OCI-LY7 (cell line): Measurements from ENCODE around the gene EEF1AKMT3. TPM values are rescaled to one million over a fixed set of nuclear protein-coding genes. Genes with fewer than 3 reads are reported as not detected.

Experiments
- BruUV-seq: library from RNA; stranded (reverse); fragments of 400-500 nt; replicated peaks from 2 replicates; lab custom pipeline; 2021; lab: Mats Ljungman, UMichigan
- CTCF ChIA-PET: fragments of 300-600 bp; sonication (Branson Sonifier 250); formaldehyde crosslinking; loops from one replicate; lab custom pipeline; 2022; ENCODE audit warnings: antibody characterized with exemption; ENCODE audit not compliant: unreplicated experiment; lab: Charles Lee
- POLR2A ChIA-PET: fragments of 300-600 bp; sonication (Branson Sonifier 250); formaldehyde crosslinking; loops from one replicate; lab custom pipeline; 2022; ENCODE audit warnings: antibody characterized with exemption; lab: Charles Lee
- DNase-seq: peaks from one replicate; pipeline ENCODE4 v3.0.0-alpha.2; 2015; ENCODE audit warnings: low spot score
- H2AFZ ChIP-seq: fragments of 200-600 bp; sonication (generic), shearing (Covaris generic); 2 replicates; pipeline ENCODE4 v1.6.1; 2014; ENCODE audit warnings: mild to moderate bottlenecking, antibody characterized with exemption, low read length, moderate library complexity
- H3K27ac ChIP-seq: fragments of 200-600 bp; sonication (generic); 2 replicates; pipeline ENCODE4 v1.5.1; 2014; ENCODE audit warnings: mixed run types, low read depth, mild to moderate bottlenecking, moderate library complexity, low read length, inconsistent platforms; ENCODE audit not compliant: poor library complexity, severe bottlenecking
- H3K36me3 ChIP-seq: fragments of 200-600 bp; sonication (generic); 2 replicates; pipeline ENCODE4 v1.6.1; 2014; ENCODE audit warnings: mild to moderate bottlenecking, antibody characterized with exemption, low read length, moderate library complexity, mixed read lengths; ENCODE audit not compliant: insufficient read depth
- H3K4me1 ChIP-seq: fragments of 200-600 bp; sonication (generic); 2 replicates; pipeline ENCODE4 v1.5.1; 2014; ENCODE audit warnings: mild to moderate bottlenecking, low read length; ENCODE audit not compliant: insufficient read depth, poor library complexity, severe bottlenecking
- H3K4me2 ChIP-seq: fragments of 200-600 bp; sonication (generic); 2 replicates; pipeline ENCODE4 v1.6.1; 2014; ENCODE audit warnings: mild to moderate bottlenecking, low read length
- H3K4me3 ChIP-seq: fragments of 200-600 bp; sonication (generic); 2 replicates; pipeline ENCODE4 v1.5.1; 2014; ENCODE audit warnings: mild to moderate bottlenecking, low read depth, low read length; ENCODE audit not compliant: poor library complexity, severe bottlenecking
- H3K79me2 ChIP-seq: fragments of 200-600 bp; sonication (generic); 2 replicates; pipeline ENCODE4 v1.6.1; 2016; ENCODE audit warnings: low read depth, mild to moderate bottlenecking, low read length, moderate library complexity, mixed read lengths; ENCODE audit not compliant: insufficient read depth
- H3K9me2 ChIP-seq: fragments of 200-600 bp; sonication (generic); 2 replicates; pipeline ENCODE4 v1.6.1; 2016; ENCODE audit warnings: mild to moderate bottlenecking, low read length, mixed read lengths; ENCODE audit not compliant: insufficient read depth
- H3K9me3 ChIP-seq: fragments of 200-600 bp; sonication (generic); 2 replicates; pipeline ENCODE4 v1.6.1; 2014; ENCODE audit warnings: mild to moderate bottlenecking, mixed run types, low read length, mixed read lengths
- H4K20me1 ChIP-seq: fragments of 200-600 bp; sonication (generic); 2 replicates; pipeline ENCODE4 v1.6.1; 2014; ENCODE audit warnings: mild to moderate bottlenecking, antibody characterized with exemption, low read length, moderate library complexity, mixed read lengths; ENCODE audit not compliant: insufficient read depth
- CTCF ChIP-seq: fragments of 200-600 bp; sonication (generic); conservative IDR thresholded peaks from 2 replicates; pipeline ENCODE4 v1.5.1; 2014; ENCODE audit warnings: mild to moderate bottlenecking, antibody characterized with exemption, low read length, moderate library complexity, mixed read lengths
- EZH2phosphoT487 ChIP-seq: fragments of 200-600 bp; sonication (generic); IDR thresholded peaks from 2 replicates; pipeline ENCODE4 v1.6.1; 2018; ENCODE audit warnings: low read depth, borderline replicate concordance, mild to moderate bottlenecking, mixed run types, antibody characterized with exemption, low read length, moderate library complexity, mixed read lengths
- intact Hi-C: fragments of 100-400 bp; cut with micrococcal nuclease; formaldehyde crosslinking; loops from one replicate; pipeline ENCODE4 v1.10.0; 2022; ENCODE audit not compliant: unreplicated experiment
- total RNA-seq, 2 experiments: library from RNA; depleted of rRNA in 1 of 2; stranded (reverse); fragments of >200 nt in 1 of 2; shearing (Covaris generic) in 1 of 2; gene quantifications; 2 replicates each; pipeline ENCODE4 v1.2.3, GENCODE V29; 2014 to 2022

The EEF1AKMT3 gene
- total RNA-seq, 2 experiments from 2014 or later: 3.4 to 6.3 TPM

GRCh38 chr12:57739914-57740538 is 32.4 kb upstream of the EEF1AKMT3 start:
- H3K36me3 ChIP-seq: peaks cover 1% of the 10 kb centered on the region; the same call in 1 of the 2 replicates
- no peaks in the 10 kb centered on the region for H3K9me3 ChIP-seq
- no peak for TF ChIP-seq CTCF
- no peak for TF ChIP-seq EZH2phosphoT487
- H4K20me1 ChIP-seq: no peaks in the 10 kb centered on the region
- H2AFZ ChIP-seq: no peak overlapping the region
- H3K9me2 ChIP-seq: no peaks in the 10 kb centered on the region
- peak overlapping the region; percentile 80 for H3K4me3 ChIP-seq
- H3K79me2 ChIP-seq: peaks cover 14% of the 10 kb centered on the region; the same call in 1 of the 2 replicates
- H3K4me1 ChIP-seq: peaks cover 47% of the 10 kb centered on the region
- H3K27ac ChIP-seq: no peak overlapping the region
- POLR2A ChIA-PET: no interaction called here
- CTCF ChIA-PET: no interaction called here
- no peak for DNase-seq
- BruUV-seq: no TSS peak
- intact Hi-C loops: loop anchor here (5.0 kb wide), 1 partner anchor 263 kb away; the partner anchor contains the start of gene ARHGAP9
- peak overlapping the region; percentile 93 for H3K4me2 ChIP-seq

DNA sequence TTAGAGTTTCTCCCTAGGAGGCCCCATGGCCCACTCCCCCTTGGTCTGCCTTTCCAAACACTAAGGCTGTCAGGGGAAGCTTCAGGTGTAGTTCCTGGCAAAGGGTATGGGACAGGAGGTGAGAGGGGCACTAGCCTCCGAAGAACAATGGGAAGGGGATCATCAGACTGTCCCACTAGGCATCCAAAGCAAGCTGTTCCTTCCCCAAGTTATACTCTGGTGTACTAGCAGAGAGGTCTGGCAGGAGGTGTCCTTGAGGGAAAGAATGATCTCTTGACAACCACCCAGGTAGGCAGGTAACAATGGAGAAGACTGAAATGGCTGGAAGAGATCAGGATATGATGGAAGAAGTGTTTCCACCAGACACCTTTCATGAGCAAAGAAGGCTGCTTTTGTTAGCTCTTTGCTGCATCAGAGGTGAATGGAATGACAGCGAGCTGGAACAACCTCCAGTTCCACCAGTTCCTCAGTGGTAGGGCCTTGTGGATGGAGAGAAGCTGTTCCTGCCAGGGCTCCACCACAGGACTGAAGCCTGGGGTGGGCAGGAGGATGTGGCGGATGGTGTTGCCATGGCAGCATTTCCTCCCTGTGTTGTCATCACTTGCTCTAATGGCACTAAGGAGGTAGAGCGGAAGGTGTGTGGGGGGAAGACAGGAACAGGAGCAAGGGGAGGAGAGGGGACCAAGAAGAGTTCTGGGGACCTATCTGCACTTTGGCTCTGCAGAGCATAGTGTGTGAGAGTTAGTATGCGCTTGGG is 31.6 kb upstream of the EEF1AKMT3 start:
- peak; percentile 82 for DNase-seq
- ChIA-PET CTCF (interaction anchor here (0.6 kb wide), 1 partner anchor 38 kb away, joined by 3 read pairs; no protein-coding TSS in a partner anchor), POLR2A (interaction anchor here (0.8 to 1.8 kb wide), 4 partner anchors 10 to 194 kb away, joined by 3 to 5 read pairs (median 4); partner anchors contain the start of gene DCTN2)
- no peak overlapping the region for H2AFZ ChIP-seq
- BruUV-seq: no TSS peak
- no peaks in the 10 kb centered on the region for H4K20me1 ChIP-seq
- H3K79me2 ChIP-seq: peaks cover 14% of the 10 kb centered on the region; the same call in 1 of the 2 replicates
- peaks cover 9% of the 10 kb centered on the region for H3K36me3 ChIP-seq
- intact Hi-C loops: loop anchor here (5.0 kb wide), 1 partner anchor 264 kb away; the partner anchor contains the start of gene ARHGAP9
- H3K27ac ChIP-seq: peak overlapping the region; percentile 45
- H3K4me1 ChIP-seq: peaks cover 47% of the 10 kb centered on the region
- no peak for TF ChIP-seq EZH2phosphoT487
- TF ChIP-seq CTCF: no peak
- no peaks in the 10 kb centered on the region for H3K9me2 ChIP-seq
- H3K9me3 ChIP-seq: no peaks in the 10 kb centered on the region
- peak overlapping the region; percentile 93 for H3K4me2 ChIP-seq
- H3K4me3 ChIP-seq: peak overlapping the region; percentile 80
